WTC11 (cell line): Measurements from ENCODE around the gene PRRT4. TPM values are rescaled to one million over a fixed set of nuclear protein-coding genes. Genes with fewer than 3 reads are reported as not detected.

Source experiments
- ATAC-seq: fragments of 200-7000 bp; cut with Tn5 transposase; 2 replicates; pipeline ENCODE4 v1.10.0; 2021; ENCODE audit warnings: mild to moderate bottlenecking, moderate library complexity
- CTCF ChIA-PET: fragments of 300-600 bp; sonication (Branson Sonifier 250); formaldehyde crosslinking; loops from one replicate; lab custom pipeline; 2021; ENCODE audit warnings: antibody characterized with exemption; lab: Charles Lee
- POLR2A ChIA-PET: fragments of 350-600 bp; sonication (Branson Sonifier 250); formaldehyde crosslinking; loops from one replicate; lab custom pipeline; 2021; ENCODE audit warnings: antibody characterized with exemption; lab: Charles Lee
- DNase-seq: peaks from one replicate; pipeline ENCODE4 v3.0.0; 2021; ENCODE audit warnings: low spot score
- H3K27ac Mint-ChIP-seq: 2 replicates; pipeline ENCODE4 v1.8.0; 2021; ENCODE audit warnings: mixed read lengths
- H3K27me3 Mint-ChIP-seq: 2 replicates; pipeline ENCODE4 v1.8.0; 2021; ENCODE audit warnings: low read depth, mild to moderate bottlenecking, moderate library complexity, mixed read lengths
- H3K36me3 Mint-ChIP-seq: 2 replicates; pipeline ENCODE4 v1.8.0; 2021; ENCODE audit warnings: mixed read lengths
- H3K4me1 Mint-ChIP-seq: 2 replicates; pipeline ENCODE4 v1.8.0; 2022; ENCODE audit warnings: mixed read lengths
- H3K4me3 Mint-ChIP-seq: 2 replicates; pipeline ENCODE4 v1.8.0; 2021; ENCODE audit warnings: mild to moderate bottlenecking, moderate library complexity, mixed read lengths
- H3K9me3 Mint-ChIP-seq: 2 replicates; pipeline ENCODE4 v1.8.0; 2021; ENCODE audit warnings: mixed read lengths
- ATF2 ChIP-seq: sonication (generic); formaldehyde crosslinking; IDR thresholded peaks from 2 replicates; pipeline ENCODE4 v1.8.1; 2022; ENCODE audit warnings: low read depth, missing genetic modification reagents, borderline replicate concordance
- CBFB ChIP-seq: sonication (generic); formaldehyde crosslinking; IDR thresholded peaks from 2 replicates; pipeline ENCODE4 v1.8.1; 2022; ENCODE audit warnings: mild to moderate bottlenecking, low read depth, missing genetic modification reagents
- CREB1 ChIP-seq: sonication (generic); formaldehyde crosslinking; IDR thresholded peaks from 2 replicates; pipeline ENCODE4 v1.8.0; 2023; ENCODE audit warnings: mild to moderate bottlenecking, missing genetic modification reagents
- E2F5 ChIP-seq: sonication (generic); formaldehyde crosslinking; IDR thresholded peaks from 2 replicates; pipeline ENCODE4 v1.8.1; 2022; ENCODE audit warnings: mild to moderate bottlenecking, moderate library complexity, missing genetic modification reagents
- ETV6 ChIP-seq: sonication (generic); formaldehyde crosslinking; IDR thresholded peaks from 2 replicates; pipeline ENCODE4 v1.8.1; 2022; ENCODE audit warnings: mild to moderate bottlenecking, missing genetic modification reagents
- GABPB1 ChIP-seq: sonication (generic); formaldehyde crosslinking; IDR thresholded peaks from 2 replicates; pipeline ENCODE4 v1.8.1; 2023; ENCODE audit warnings: mild to moderate bottlenecking, missing genetic modification reagents
- IRF2 ChIP-seq: sonication (generic); formaldehyde crosslinking; IDR thresholded peaks from 2 replicates; pipeline ENCODE4 v1.8.0; 2022; ENCODE audit warnings: low read depth, missing genetic modification reagents, borderline replicate concordance
- JAZF1 ChIP-seq: fragments of 250-450 bp; sonication (Bioruptor Pico); IDR thresholded peaks from 2 replicates; pipeline ENCODE4 v1.9.0; 2021; ENCODE audit warnings: moderate library complexity, mild to moderate bottlenecking, inconsistent platforms
- JUN ChIP-seq: sonication (generic); formaldehyde crosslinking; IDR thresholded peaks from 2 replicates; pipeline ENCODE4 v1.8.0; 2023; ENCODE audit warnings: mild to moderate bottlenecking, missing genetic modification reagents
- NR3C1 ChIP-seq: sonication (generic); formaldehyde crosslinking; conservative IDR thresholded peaks from 2 replicates; pipeline ENCODE4 v1.8.1; 2023; ENCODE audit warnings: low read depth, mild to moderate bottlenecking, missing genetic modification reagents
- RORB ChIP-seq: fragments of 250-450 bp; sonication (Bioruptor Pico); IDR thresholded peaks from 2 replicates; pipeline ENCODE4 v1.9.0; 2021; ENCODE audit warnings: mild to moderate bottlenecking
- TCF7 ChIP-seq: sonication (generic); formaldehyde crosslinking; IDR thresholded peaks from 2 replicates; pipeline ENCODE4 v1.8.0; 2022; ENCODE audit warnings: mild to moderate bottlenecking, low read depth, missing genetic modification reagents, moderate library complexity
- ZNF263 ChIP-seq: sonication (generic); formaldehyde crosslinking; IDR thresholded peaks from 2 replicates; pipeline ENCODE4 v1.8.1; 2022; ENCODE audit warnings: low read depth, mild to moderate bottlenecking, moderate library complexity, missing genetic modification reagents
- ZNF532 ChIP-seq: fragments of 250-450 bp; sonication (Bioruptor Pico); IDR thresholded peaks from 2 replicates; pipeline ENCODE4 v1.9.0; 2021; ENCODE audit warnings: mild to moderate bottlenecking, borderline replicate concordance
- total RNA-seq: library from RNA; stranded (reverse); gene quantifications from 3 replicates; pipeline ENCODE4 v1.2.3, GENCODE V29; 2021
- TF ChIP-seq, protein P1 (sequence below): sonication (generic); formaldehyde crosslinking; IDR thresholded peaks from 2 replicates; pipeline ENCODE4 v1.8.1; 2023; ENCODE audit warnings: mild to moderate bottlenecking, missing genetic modification reagents, moderate library complexity
- TF ChIP-seq, protein P2 (sequence below): sonication (generic); formaldehyde crosslinking; IDR thresholded peaks from 2 replicates; pipeline ENCODE4 v1.8.0; 2023; ENCODE audit warnings: mild to moderate bottlenecking, missing genetic modification reagents
- TF ChIP-seq, protein P3 (sequence below): sonication (generic); formaldehyde crosslinking; IDR thresholded peaks from 2 replicates; pipeline ENCODE4 v1.8.1; 2023; ENCODE audit warnings: mild to moderate bottlenecking, moderate library complexity, missing genetic modification reagents
- TF ChIP-seq, protein P4 (sequence below): sonication (generic); formaldehyde crosslinking; IDR thresholded peaks from 2 replicates; pipeline ENCODE4 v1.8.1; 2022; ENCODE audit warnings: low read depth, mild to moderate bottlenecking, moderate library complexity, missing genetic modification reagents, borderline replicate concordance

PRRT4 gene
- total RNA-seq, 1 experiment from 2014 or later: 1.2 TPM

DNA sequence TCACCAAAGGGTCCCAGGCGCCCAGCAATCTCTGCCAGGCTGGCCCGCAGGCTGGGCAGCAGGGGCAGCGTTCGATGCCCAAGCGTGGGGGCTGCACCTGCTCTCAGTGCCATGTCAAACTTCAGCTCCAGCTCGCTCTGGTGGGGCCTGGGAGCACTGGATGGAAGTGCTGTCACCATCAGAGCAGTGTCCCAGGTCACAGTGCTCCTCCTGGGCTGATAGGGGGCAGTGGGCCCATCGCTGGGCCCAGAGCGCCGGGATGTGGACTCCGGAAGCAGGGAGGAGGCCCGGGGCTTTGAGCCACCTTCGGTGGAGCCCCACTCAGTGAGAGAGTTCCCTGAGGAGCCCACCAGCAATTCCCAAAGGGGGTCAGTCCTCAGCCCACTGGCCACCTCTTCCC lies 2.2 kb downstream of the PRRT4 start:
- Mint-ChIP-seq H3K36me3 (no peaks in the 10 kb centered on the region), H3K27ac (no peak overlapping the region), H3K9me3 (no peaks in the 10 kb centered on the region), H3K4me3 (peak overlapping the region; percentile 36; the same call in 1 of the 2 replicates), H3K4me1 (peaks cover 23% of the 10 kb centered on the region), H3K27me3 (peaks cover 90% of the 10 kb centered on the region)
- DNase-seq (no peak), ATAC-seq (no peak)
- POLR2A ChIA-PET: no interaction called here
- CTCF ChIA-PET: interaction anchor here (1.0 to 9.2 kb wide), 5 partner anchors 12 to 68 kb away, joined by 3 to 107 read pairs (median 13); partner anchors contain the start of gene RBM28
- TF ChIP-seq, protein P1, sequence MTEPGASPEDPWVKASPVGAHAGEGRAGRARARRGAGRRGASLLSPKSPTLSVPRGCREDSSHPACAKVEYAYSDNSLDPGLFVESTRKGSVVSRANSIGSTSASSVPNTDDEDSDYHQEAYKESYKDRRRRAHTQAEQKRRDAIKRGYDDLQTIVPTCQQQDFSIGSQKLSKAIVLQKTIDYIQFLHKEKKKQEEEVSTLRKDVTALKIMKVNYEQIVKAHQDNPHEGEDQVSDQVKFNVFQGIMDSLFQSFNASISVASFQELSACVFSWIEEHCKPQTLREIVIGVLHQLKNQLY (CRISPR knock-in tag): no peak
- TF ChIP-seq ETV6 (CRISPR knock-in tag): no peak
- no peak for TF ChIP-seq GABPB1 (CRISPR knock-in tag)

- H3K36me3 Mint-ChIP-seq: no peaks in the 10 kb centered on the region
- no peak for ATAC-seq
- POLR2A ChIA-PET: no interaction called here
Observed at GRCh38 chr7:128358233-128358632, 3.3 kb downstream of the PRRT4 start.

More at GRCh38 chr7:128358233-128358632, 3.3 kb downstream of the PRRT4 start:
- no peak for DNase-seq
- Mint-ChIP-seq H3K4me1 (peaks cover 23% of the 10 kb centered on the region), H3K27me3 (peaks cover 90% of the 10 kb centered on the region), H3K4me3 (no peak overlapping the region), H3K27ac (no peak overlapping the region), H3K9me3 (no peaks in the 10 kb centered on the region)
- no peak for TF ChIP-seq NR3C1 (CRISPR knock-in tag)
- no peak for TF ChIP-seq RORB (CRISPR knock-in tag)
- no peak for TF ChIP-seq IRF2 (CRISPR knock-in tag)
- TF ChIP-seq TCF7 (CRISPR knock-in tag): no peak
- no peak for TF ChIP-seq JAZF1 (CRISPR knock-in tag)
- TF ChIP-seq, protein P2, sequence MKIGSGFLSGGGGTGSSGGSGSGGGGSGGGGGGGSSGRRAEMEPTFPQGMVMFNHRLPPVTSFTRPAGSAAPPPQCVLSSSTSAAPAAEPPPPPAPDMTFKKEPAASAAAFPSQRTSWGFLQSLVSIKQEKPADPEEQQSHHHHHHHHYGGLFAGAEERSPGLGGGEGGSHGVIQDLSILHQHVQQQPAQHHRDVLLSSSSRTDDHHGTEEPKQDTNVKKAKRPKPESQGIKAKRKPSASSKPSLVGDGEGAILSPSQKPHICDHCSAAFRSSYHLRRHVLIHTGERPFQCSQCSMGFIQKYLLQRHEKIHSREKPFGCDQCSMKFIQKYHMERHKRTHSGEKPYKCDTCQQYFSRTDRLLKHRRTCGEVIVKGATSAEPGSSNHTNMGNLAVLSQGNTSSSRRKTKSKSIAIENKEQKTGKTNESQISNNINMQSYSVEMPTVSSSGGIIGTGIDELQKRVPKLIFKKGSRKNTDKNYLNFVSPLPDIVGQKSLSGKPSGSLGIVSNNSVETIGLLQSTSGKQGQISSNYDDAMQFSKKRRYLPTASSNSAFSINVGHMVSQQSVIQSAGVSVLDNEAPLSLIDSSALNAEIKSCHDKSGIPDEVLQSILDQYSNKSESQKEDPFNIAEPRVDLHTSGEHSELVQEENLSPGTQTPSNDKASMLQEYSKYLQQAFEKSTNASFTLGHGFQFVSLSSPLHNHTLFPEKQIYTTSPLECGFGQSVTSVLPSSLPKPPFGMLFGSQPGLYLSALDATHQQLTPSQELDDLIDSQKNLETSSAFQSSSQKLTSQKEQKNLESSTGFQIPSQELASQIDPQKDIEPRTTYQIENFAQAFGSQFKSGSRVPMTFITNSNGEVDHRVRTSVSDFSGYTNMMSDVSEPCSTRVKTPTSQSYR (CRISPR knock-in tag): no peak
- no peak for TF ChIP-seq ZNF532
- no peak for TF ChIP-seq CBFB (CRISPR knock-in tag)
- no peak for TF ChIP-seq CREB1 (CRISPR knock-in tag)
- no peak for TF ChIP-seq JUN (CRISPR knock-in tag)
- no peak for TF ChIP-seq ZNF263 (CRISPR knock-in tag)
- TF ChIP-seq E2F5: no peak
- no peak for TF ChIP-seq GABPB1 (CRISPR knock-in tag)
- TF ChIP-seq, protein P3, sequence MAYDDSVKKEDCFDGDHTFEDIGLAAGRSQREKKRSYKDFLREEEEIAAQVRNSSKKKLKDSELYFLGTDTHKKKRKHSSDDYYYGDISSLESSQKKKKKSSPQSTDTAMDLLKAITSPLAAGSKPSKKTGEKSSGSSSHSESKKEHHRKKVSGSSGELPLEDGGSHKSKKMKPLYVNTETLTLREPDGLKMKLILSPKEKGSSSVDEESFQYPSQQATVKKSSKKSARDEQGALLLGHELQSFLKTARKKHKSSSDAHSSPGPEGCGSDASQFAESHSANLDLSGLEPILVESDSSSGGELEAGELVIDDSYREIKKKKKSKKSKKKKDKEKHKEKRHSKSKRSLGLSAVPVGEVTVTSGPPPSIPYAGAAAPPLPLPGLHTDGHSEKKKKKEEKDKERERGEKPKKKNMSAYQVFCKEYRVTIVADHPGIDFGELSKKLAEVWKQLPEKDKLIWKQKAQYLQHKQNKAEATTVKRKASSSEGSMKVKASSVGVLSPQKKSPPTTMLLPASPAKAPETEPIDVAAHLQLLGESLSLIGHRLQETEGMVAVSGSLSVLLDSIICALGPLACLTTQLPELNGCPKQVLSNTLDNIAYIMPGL (CRISPR knock-in tag): no peak
- TF ChIP-seq ATF2 (CRISPR knock-in tag): no peak
- TF ChIP-seq, protein P1 (CRISPR knock-in tag): no peak
- TF ChIP-seq, protein P4, sequence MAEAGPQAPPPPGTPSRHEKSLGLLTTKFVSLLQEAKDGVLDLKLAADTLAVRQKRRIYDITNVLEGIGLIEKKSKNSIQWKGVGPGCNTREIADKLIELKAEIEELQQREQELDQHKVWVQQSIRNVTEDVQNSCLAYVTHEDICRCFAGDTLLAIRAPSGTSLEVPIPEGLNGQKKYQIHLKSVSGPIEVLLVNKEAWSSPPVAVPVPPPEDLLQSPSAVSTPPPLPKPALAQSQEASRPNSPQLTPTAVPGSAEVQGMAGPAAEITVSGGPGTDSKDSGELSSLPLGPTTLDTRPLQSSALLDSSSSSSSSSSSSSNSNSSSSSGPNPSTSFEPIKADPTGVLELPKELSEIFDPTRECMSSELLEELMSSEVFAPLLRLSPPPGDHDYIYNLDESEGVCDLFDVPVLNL (CRISPR knock-in tag): no peak
- CTCF ChIA-PET: interaction anchor here (1.0 to 9.2 kb wide), 5 partner anchors 9 to 69 kb away, joined by 3 to 107 read pairs (median 7); no protein-coding TSS in a partner anchor
